ENCODE data around the gene GFI1. TPM values are rescaled to one million over a fixed set of nuclear protein-coding genes. Genes with fewer than 3 reads are reported as not detected.

The GFI1 gene
- total and polyA plus RNA-seq, 2 donors (not counting 3 experiments of a cell fraction or from before 2014, with no cell fraction given), result 0.11 to 0.22 TPM

DNA sequence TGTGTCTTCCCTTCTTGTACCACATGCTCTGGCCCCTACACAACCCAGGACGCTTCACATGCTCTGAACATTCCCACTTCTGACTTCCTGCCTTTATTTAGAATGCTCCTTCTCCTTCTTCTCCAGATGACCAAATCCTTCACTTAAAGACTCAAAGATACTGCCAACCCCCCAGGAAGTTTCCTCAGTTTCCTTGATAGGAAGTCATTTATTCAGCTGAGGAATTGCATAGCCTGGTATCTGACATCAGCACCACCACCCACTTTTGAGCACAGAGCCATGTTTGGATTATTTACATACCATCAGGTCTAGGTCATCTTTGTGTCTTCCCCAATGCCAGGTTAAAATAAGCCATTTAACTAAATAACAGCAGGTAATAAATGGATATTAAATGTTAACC, 42.4 kb downstream of the GFI1 start:
- POLR2A ChIA-PET, result no interaction called here
- Histone ChIP-seq H3K79me2 (ENCODE audit: control insufficient read depth, insufficient read depth, low read length) (no peaks in the 10 kb centered on the region), H3K36me3 (ENCODE audit: control insufficient read depth in 2 of 2, extremely low read depth in 1 of 2, insufficient read depth in 2 of 2, low read length in 2 of 2) (no peaks in the 10 kb centered on the region), H3K4me1 (ENCODE audit: control insufficient read depth, extremely low read depth, insufficient read depth, low read length) (peaks cover 7% of the 10 kb centered on the region), H3K9me1 (replicated peaks; ENCODE audit: control insufficient read depth, extremely low read depth, insufficient read depth, low read length) (no peaks in the 10 kb centered on the region), H3K9ac (replicated peaks; ENCODE audit: extremely low read depth, insufficient read depth, low read length) (no peak overlapping the region), H3K27me3 (ENCODE audit: control insufficient read depth in 2 of 2, insufficient read depth in 2 of 2, low read length in 2 of 2) (peaks cover 0 to 5% of the 10 kb centered on the region in 2 experiments), H3K4me2 (ENCODE audit: insufficient read depth, low read length) (no peak overlapping the region), H3K27ac (ENCODE audit: insufficient read depth, low read depth, low read length) (no peak overlapping the region), H3K9me3 (replicated peaks; ENCODE audit: control insufficient read depth, insufficient read depth, low read length) (no peaks in the 10 kb centered on the region), H3K4me3 (replicated peaks in 1 of 3; ENCODE audit: insufficient read depth in 1 of 3, low read depth in 1 of 3, low read length in 3 of 3) (no peak overlapping the region), H4K20me1 (replicated peaks; ENCODE audit: control insufficient read depth, extremely low read depth, insufficient read depth, low read length) (no peaks in the 10 kb centered on the region), H2AFZ (ENCODE audit: low read depth, low read length) (no peak overlapping the region)
- TF ChIP-seq, protein P1, sequence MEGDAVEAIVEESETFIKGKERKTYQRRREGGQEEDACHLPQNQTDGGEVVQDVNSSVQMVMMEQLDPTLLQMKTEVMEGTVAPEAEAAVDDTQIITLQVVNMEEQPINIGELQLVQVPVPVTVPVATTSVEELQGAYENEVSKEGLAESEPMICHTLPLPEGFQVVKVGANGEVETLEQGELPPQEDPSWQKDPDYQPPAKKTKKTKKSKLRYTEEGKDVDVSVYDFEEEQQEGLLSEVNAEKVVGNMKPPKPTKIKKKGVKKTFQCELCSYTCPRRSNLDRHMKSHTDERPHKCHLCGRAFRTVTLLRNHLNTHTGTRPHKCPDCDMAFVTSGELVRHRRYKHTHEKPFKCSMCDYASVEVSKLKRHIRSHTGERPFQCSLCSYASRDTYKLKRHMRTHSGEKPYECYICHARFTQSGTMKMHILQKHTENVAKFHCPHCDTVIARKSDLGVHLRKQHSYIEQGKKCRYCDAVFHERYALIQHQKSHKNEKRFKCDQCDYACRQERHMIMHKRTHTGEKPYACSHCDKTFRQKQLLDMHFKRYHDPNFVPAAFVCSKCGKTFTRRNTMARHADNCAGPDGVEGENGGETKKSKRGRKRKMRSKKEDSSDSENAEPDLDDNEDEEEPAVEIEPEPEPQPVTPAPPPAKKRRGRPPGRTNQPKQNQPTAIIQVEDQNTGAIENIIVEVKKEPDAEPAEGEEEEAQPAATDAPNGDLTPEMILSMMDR (IDR thresholded peaks at IDR 0.05; ENCODE audit: extremely low read depth in 1 of 2, insufficient read depth in 1 of 2, low read depth in 1 of 2, low read length in 2 of 2), result no peak
- no peak for TF ChIP-seq FOS (IDR thresholded peaks at IDR 0.05; ENCODE audit: borderline replicate concordance, insufficient read depth, low read length)
- TF ChIP-seq GATA2 (IDR thresholded peaks at IDR 0.05; ENCODE audit: insufficient read depth, insufficient read length, low read depth, low read length), result no peak
- TF ChIP-seq EZH2 (IDR thresholded peaks at IDR 0.05; ENCODE audit: borderline replicate concordance, low read depth, low read length, severe bottlenecking), result no peak
- TF ChIP-seq POLR2A (IDR thresholded peaks at IDR 0.05; ENCODE audit: low read depth, low read length), result no peak
- no peak for TF ChIP-seq MAX (IDR thresholded peaks at IDR 0.05; ENCODE audit: insufficient read depth, insufficient read length)
- dilution Hi-C loops (cut with MboI; ENCODE audit: extremely low pct_ligation_motif_present, low sequenced_read_pairs) (no loop called here), intact Hi-C loops (cut with micrococcal nuclease) (no loop called here)
- no TSS peak for BruUV-seq (replicated peaks)
- DNase-seq (ENCODE audit: low read depth, low spot score) (no peak), FAIRE-seq (peak; percentile 42)
- CTCF ChIA-PET, result interaction anchor here (2.2 kb wide), 1 partner anchor 134 kb away, joined by 5 read pairs; no protein-coding TSS in a partner anchor
